Breast epithelium (tissue), 4 donors: Measurements from ENCODE around the gene RIPK3. TPM values are rescaled to one million over a fixed set of nuclear protein-coding genes. Genes with fewer than 3 reads are reported as not detected.

Experiments
- DNase-seq, 2 donors: peaks; one replicate each; pipeline ENCODE4 v3.0.0-alpha.2; 2019; ENCODE audit warnings: low spot score in 2 of 2
- H3K27ac ChIP-seq, 2 donors: fragments of 200-600 bp; sonication (generic) in 1 of 2; one replicate each; pipeline ENCODE4 v1.5.1; 2016 to 2019; ENCODE audit warnings: mild to moderate bottlenecking in 1 of 2
- H3K27me3 ChIP-seq, 2 donors: fragments of 200-600 bp; sonication (generic) in 1 of 2; one replicate each; pipeline versions ENCODE4 v1.5.1 to v1.6.0; 2017 to 2019; ENCODE audit warnings: control low read depth in 1 of 2, mild to moderate bottlenecking in 1 of 2
- H3K36me3 ChIP-seq: fragments of 200-600 bp; one replicate; pipeline ENCODE4 v1.5.1; 2019
- H3K4me1 ChIP-seq, 2 donors: fragments of 200-600 bp; sonication (generic); one replicate each; pipeline ENCODE4 v1.5.1; 2016 to 2019; ENCODE audit warnings: control low read depth in 1 of 2
- H3K4me3 ChIP-seq, 3 donors: fragments of 200-600 bp; sonication (generic); 1 replicate in 2 of 3; 2 replicates in 1 of 3; pipeline ENCODE4 v1.5.1; 2016 to 2019; ENCODE audit warnings: mild to moderate bottlenecking in 3 of 3, moderate library complexity in 2 of 3
- H3K9me3 ChIP-seq, 2 donors: fragments of 200-600 bp; sonication (generic) in 1 of 2; one replicate each; pipeline ENCODE4 v1.5.1; 2016 to 2019; ENCODE audit warnings: control low read depth in 1 of 2
- POLR2A ChIP-seq: fragments of 450-650 bp; IDR thresholded peaks from one replicate; pipeline ENCODE4 v1.6.1; 2016; ENCODE audit warnings: antibody characterized with exemption, mild to moderate bottlenecking, moderate library complexity
- POLR2AphosphoS5 ChIP-seq, 3 donors: sonication (generic); formaldehyde crosslinking; IDR thresholded peaks; one replicate each; pipeline ENCODE4 v1.6.1; 2017; ENCODE audit warnings: antibody characterized with exemption in 3 of 3
- intact Hi-C: fragments of 100-400 bp; cut with DNase I; formaldehyde crosslinking; loops from one replicate; pipeline ENCODE4 v1.15.1; 2023; ENCODE audit warnings: low total_unique reads
- total RNA-seq, 3 donors: library from RNA; depleted of rRNA; stranded (reverse); fragments of >200 nt; gene quantifications; one replicate each; pipeline ENCODE4 v1.1.0, GENCODE V29; 2016
- TF ChIP-seq, protein P1 (sequence below), 3 donors: fragments of 450-650 bp; IDR thresholded peaks; one replicate each; pipeline ENCODE4 v1.5.1; 2016 to 2017; ENCODE audit warnings: antibody characterized with exemption in 3 of 3, mild to moderate bottlenecking in 3 of 3, moderate library complexity in 3 of 3

Gene RIPK3
- total RNA-seq, 3 donors from 2014 or later: 10.7 to 13.4 (median 12.0) TPM

DNA sequence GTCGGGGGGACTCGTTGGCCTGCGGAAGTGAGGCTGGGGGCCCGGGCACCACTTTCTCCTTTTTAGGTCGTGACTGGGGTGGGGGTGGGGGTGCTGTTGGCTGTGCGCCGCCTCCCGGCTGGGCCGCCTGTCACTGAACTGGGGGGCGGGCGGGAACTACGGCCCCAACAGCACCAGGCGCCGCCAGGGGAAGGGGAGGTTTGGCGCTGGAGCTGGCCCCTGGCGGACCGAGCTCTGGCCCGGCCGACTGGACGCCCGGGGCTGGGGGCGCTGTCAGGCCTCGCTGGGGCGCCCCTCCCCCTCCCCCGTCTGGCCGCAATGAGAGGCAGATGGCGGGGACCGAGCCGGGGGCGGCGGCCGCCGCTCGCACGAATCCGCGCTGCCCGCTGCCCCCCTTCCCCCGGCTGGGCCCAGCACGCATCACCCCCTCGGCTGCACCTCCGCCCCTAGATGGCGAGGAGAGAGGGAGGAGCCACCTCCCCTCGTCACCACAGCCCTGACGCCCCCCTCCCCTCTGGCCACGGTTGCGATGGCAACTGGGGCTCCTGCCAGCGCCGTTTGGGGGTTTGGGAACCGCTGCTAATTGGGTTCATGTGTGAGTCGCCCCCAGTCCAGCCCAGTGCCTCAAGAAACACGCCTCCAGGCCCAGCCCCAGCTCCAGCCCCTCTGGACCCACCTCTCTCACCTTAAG lies 28.9 kb upstream of the RIPK3 start:
- Histone ChIP-seq H3K4me3 (peak overlapping the region; percentile 65 to 84 (median 67)), H3K27me3 (no peaks in the 10 kb centered on the region), H3K9me3 (no peaks in the 10 kb centered on the region), H3K36me3 (no peaks in the 10 kb centered on the region), H3K4me1 (peaks cover 4 to 5% of the 10 kb centered on the region in 2 donors), H3K27ac (peak overlapping the region; percentile 93 to 98)
- TF ChIP-seq, protein P1, sequence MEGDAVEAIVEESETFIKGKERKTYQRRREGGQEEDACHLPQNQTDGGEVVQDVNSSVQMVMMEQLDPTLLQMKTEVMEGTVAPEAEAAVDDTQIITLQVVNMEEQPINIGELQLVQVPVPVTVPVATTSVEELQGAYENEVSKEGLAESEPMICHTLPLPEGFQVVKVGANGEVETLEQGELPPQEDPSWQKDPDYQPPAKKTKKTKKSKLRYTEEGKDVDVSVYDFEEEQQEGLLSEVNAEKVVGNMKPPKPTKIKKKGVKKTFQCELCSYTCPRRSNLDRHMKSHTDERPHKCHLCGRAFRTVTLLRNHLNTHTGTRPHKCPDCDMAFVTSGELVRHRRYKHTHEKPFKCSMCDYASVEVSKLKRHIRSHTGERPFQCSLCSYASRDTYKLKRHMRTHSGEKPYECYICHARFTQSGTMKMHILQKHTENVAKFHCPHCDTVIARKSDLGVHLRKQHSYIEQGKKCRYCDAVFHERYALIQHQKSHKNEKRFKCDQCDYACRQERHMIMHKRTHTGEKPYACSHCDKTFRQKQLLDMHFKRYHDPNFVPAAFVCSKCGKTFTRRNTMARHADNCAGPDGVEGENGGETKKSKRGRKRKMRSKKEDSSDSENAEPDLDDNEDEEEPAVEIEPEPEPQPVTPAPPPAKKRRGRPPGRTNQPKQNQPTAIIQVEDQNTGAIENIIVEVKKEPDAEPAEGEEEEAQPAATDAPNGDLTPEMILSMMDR (IDR thresholded peaks at IDR 0.05): no peak
- TF ChIP-seq POLR2AphosphoS5 (IDR thresholded peaks at IDR 0.05): no peak
- TF ChIP-seq POLR2A: no peak
- intact Hi-C loops: loop anchor here (2.0 to 5.0 kb wide), 2 partner anchors 36 to 62 kb away; no protein-coding TSS in a partner anchor
- peak; percentile 56 to 58 for DNase-seq

DNA sequence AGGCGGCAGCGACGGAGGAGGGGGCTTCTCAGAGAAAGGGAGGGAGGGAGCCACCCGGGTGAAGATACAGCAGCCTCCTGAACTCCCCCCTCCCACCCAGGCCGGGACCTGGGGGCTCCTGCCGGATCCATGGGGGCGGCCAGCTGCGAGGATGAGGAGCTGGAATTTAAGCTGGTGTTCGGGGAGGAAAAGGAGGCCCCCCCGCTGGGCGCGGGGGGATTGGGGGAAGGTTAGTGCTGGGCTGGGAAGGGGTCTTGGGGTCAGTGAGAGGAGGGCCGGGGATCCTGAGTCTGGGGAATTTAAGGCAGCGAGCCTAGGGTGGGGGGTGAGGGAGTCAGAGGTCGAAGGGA lies 28.4 kb upstream of the RIPK3 start:
- TF ChIP-seq POLR2A (no peak), POLR2AphosphoS5 (IDR thresholded peaks at IDR 0.05) (no peak)
- TF ChIP-seq, protein P1 (IDR thresholded peaks at IDR 0.05): no peak
- H3K36me3 ChIP-seq: no peaks in the 10 kb centered on the region
- no peaks in the 10 kb centered on the region for H3K27me3 ChIP-seq
- H3K4me1 ChIP-seq: peaks cover 4 to 5% of the 10 kb centered on the region in 2 donors
- intact Hi-C loops: loop anchor here (2.0 to 5.0 kb wide), 2 partner anchors 36 to 63 kb away; no protein-coding TSS in a partner anchor
- no peaks in the 10 kb centered on the region for H3K9me3 ChIP-seq
- no peak for DNase-seq
- H3K4me3 ChIP-seq: peak overlapping the region; percentile 65 to 84 (median 67)
- H3K27ac ChIP-seq: peak overlapping the region; percentile 93 to 98

DNA sequence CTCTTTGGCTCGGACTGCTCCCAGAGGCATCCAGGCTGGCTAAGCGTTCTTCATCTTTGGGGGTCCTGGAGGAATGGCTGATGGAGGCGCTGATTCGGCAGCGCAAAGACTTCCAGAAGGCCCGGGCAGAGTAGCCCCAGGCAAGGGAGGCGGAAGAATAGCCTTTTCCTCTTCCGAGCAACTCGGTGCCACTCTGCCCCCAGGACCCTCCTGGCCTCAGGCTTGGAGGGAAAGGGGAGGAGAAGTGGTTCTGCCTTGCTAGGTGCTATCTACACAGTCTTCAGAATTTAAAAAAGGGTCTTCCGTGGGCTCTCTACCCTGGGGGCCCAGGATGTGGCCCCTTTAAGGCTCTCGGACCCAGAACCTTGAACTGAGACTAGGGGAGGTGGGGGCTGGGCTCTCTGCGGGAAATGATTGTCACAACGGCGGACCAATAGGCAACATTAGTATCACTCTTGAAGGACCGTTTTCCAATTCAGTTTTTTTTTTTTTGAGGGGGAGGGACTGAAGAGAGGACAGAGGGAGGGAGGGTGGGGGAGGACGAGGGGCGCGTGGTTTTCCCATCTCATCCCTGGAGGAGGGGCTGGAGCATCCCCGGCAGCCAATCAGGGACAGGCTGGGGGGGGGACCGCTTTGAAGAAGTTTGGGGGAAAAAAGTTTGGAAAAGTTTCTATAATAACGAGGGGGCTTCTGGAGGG lies 27.9 kb upstream of the RIPK3 start, which contains the start of gene NFATC4:
Gene NFATC4, plus strand, starts transcription at position 671 of the 698 bp plus-strand sequence. CDS start 157 bp downstream, outside the sequence.
- Histone ChIP-seq H3K9me3 (no peaks in the 10 kb centered on the region), H3K36me3 (no peaks in the 10 kb centered on the region), H3K27me3 (no peaks in the 10 kb centered on the region), H3K27ac (peak within 1 kb of the TSS; percentile 93 to 98), H3K4me3 (peak within 1 kb of the TSS; percentile 65 to 84 (median 67)), H3K4me1 (peaks cover 4 to 5% of the 10 kb centered on the region in 2 donors)
- peak; percentile 60 to 62 for DNase-seq
- intact Hi-C loops: loop anchor here (2.0 to 5.0 kb wide), 2 partner anchors 35 to 63 kb away; no protein-coding TSS in a partner anchor
- TF ChIP-seq, protein P1 (IDR thresholded peaks at IDR 0.05): no peak
- no peak for TF ChIP-seq POLR2A
- TF ChIP-seq POLR2AphosphoS5 (IDR thresholded peaks at IDR 0.05): peak in 1 of 3 donors; percentile 20

DNA sequence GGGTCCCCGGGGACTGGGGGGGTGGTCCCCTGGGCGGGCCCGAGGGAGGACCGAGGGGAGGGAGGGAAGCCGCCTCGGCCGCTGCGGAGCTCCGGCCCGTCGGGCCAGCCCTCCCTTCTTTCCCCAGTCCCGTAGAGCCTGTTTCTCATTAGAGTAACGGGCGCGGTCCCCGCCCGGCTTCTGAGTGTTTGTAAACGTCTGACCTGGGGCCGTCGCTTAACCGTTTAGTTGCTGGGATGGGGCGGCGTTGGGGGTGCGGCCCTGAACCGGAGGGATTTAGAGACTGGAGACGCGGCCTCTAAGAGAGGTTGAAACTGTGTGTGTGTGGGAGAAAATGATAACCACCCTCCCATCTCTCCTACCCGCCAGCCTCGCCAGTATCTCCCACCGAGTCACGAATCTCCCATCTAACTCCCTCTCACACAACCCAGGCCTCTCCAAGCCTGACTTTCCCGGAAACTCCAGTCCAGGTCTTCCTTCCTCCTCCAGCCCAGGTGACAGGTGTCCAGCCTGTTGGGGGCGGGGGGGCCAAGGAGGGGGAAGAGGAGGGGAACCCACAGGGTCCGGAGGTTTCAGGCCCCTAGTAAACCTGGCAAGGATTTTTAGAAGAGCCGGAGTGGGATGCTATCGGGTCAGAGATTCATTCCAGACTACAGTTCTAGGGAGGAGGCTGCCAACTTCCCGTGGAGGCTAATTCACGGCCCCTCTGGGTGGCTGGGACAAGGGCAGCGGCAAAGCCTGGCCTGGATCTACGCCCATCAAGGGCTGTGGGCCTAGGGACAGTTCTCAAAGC lies 27.1 kb upstream of the RIPK3 start:
- H3K27ac ChIP-seq: peak overlapping the region; percentile 93
- H3K27me3 ChIP-seq: no peaks in the 10 kb centered on the region
- H3K4me1 ChIP-seq: peaks cover 4 to 5% of the 10 kb centered on the region in 2 donors

More for the DNA sequence above, 27.1 kb upstream of the RIPK3 start:
- peak; percentile 18 to 59 (median 53) for TF ChIP-seq POLR2AphosphoS5 (IDR thresholded peaks at IDR 0.05)
- peak; percentile 51 for TF ChIP-seq POLR2A
- TF ChIP-seq, protein P1 (IDR thresholded peaks at IDR 0.05): no peak
- Histone ChIP-seq H3K9me3 (no peaks in the 10 kb centered on the region), H3K4me3 (peak overlapping the region; percentile 65 to 84 (median 67)), H3K36me3 (no peaks in the 10 kb centered on the region)
- intact Hi-C loops: loop anchor here (5.0 kb wide), 1 partner anchor 35 kb away; no protein-coding TSS in a partner anchor
- DNase-seq: peak; percentile 90 to 92
